BJ (cell line): ENCODE measurements around the gene PALD1. TPM values are rescaled to one million over a fixed set of nuclear protein-coding genes. Genes with fewer than 3 reads are reported as not detected.
A peak's percentile ranks its signal among the peaks of the same experiment; 100 is the strongest.

Source experiments
- CTCF ChIA-PET: fragments of 350-600 bp; formaldehyde crosslinking; extraction: SDS; loops from one replicate; lab custom pipeline; 2021; ENCODE audit warnings: antibody characterized with exemption, inconsistent platforms; lab: Yijun Ruan, JAX
- POLR2A ChIA-PET: fragments of 300-600 bp; sonication (Branson Sonifier 250); formaldehyde crosslinking; extraction: SDS; loops from one replicate; lab custom pipeline; 2021; ENCODE audit warnings: antibody characterized with exemption; lab: Charles Lee
- DNase-seq: peaks from one replicate; pipeline ENCODE4 v3.0.0-alpha.2; 2011; ENCODE audit warnings: low read depth
- H3K27me3 ChIP-seq: 2 replicates; pipeline ENCODE4 v1.6.0; 2011; ENCODE audit warnings: low read length; ENCODE audit not compliant: control insufficient read depth, insufficient read depth
- H3K36me3 ChIP-seq: 2 replicates; pipeline ENCODE4 v1.5.1; 2011; ENCODE audit warnings: low read length; ENCODE audit not compliant: control insufficient read depth, insufficient read depth
- H3K4me3 ChIP-seq: 2 replicates; pipeline ENCODE4 v1.5.1; 2011; ENCODE audit warnings: low read depth, mild to moderate bottlenecking, control low read depth, low read length
- CTCF ChIP-seq: IDR thresholded peaks from 2 replicates; pipeline ENCODE4 v1.5.1; 2011; ENCODE audit warnings: low read depth, mild to moderate bottlenecking, control low read depth, inconsistent platforms, low read length, moderate library complexity; ENCODE audit not compliant: insufficient read depth
- polyA plus RNA-seq: library from polyadenylated mRNA; depleted of rRNA; stranded (reverse); fragments of >200 nt; gene quantifications from 2 replicates; pipeline ENCODE4 v1.2.3, GENCODE V29; 2011

Gene PALD1
- polyA plus RNA-seq, 1 experiment: 0.10 TPM

GRCh38 chr10:70536196-70536861 lies 57.8 kb downstream of the PALD1 start:
- TF ChIP-seq CTCF: no peak
- POLR2A ChIA-PET: no interaction called here
- CTCF ChIA-PET: interaction anchor here (0.6 to 9.8 kb wide), 4 partner anchors 14 to 83 kb away, joined by 3 to 123 read pairs (median 6); no protein-coding TSS in a partner anchor

GRCh38 chr10:70537398-70538194 lies 59.0 kb downstream of the PALD1 start:
- ChIA-PET CTCF (interaction anchor here (0.8 to 9.8 kb wide), 3 partner anchors 12 to 221 kb away, joined by 3 to 123 read pairs (median 4); no protein-coding TSS in a partner anchor), POLR2A (no interaction called here)
- DNase-seq: no peak
- peak; percentile 39; the same call in 1 of the 2 replicates for TF ChIP-seq CTCF
- Histone ChIP-seq H3K36me3 (no peaks in the 10 kb centered on the region), H3K27me3 (peaks cover 2% of the 10 kb centered on the region), H3K4me3 (no peak overlapping the region)

More at GRCh38 chr10:70536196-70536861, 57.8 kb downstream of the PALD1 start:
- Histone ChIP-seq H3K4me3 (no peak overlapping the region), H3K36me3 (no peaks in the 10 kb centered on the region), H3K27me3 (peaks cover 2% of the 10 kb centered on the region; the same call in 1 of the 2 replicates)
- DNase-seq: no peak

GRCh38 chr10:70538195-70538520 lies 59.6 kb downstream of the PALD1 start:
- CTCF ChIA-PET: interaction anchor here (0.6 to 9.8 kb wide), 6 partner anchors 8 to 220 kb away, joined by 3 to 123 read pairs (median 4); no protein-coding TSS in a partner anchor
- POLR2A ChIA-PET: no interaction called here
- Histone ChIP-seq H3K4me3 (no peak overlapping the region), H3K27me3 (peaks cover under 1% of the 10 kb centered on the region), H3K36me3 (no peaks in the 10 kb centered on the region)
- DNase-seq: no peak
- no peak for TF ChIP-seq CTCF

GRCh38 chr10:70538731-70539338 lies 60.3 kb downstream of the PALD1 start:
- no peak for DNase-seq
- CTCF ChIA-PET: interaction anchor here (0.6 to 9.8 kb wide), 7 partner anchors 8 to 220 kb away, joined by 3 to 123 read pairs (median 4); no protein-coding TSS in a partner anchor
- POLR2A ChIA-PET: no interaction called here

More at GRCh38 chr10:70538731-70539338, 60.3 kb downstream of the PALD1 start:
- Histone ChIP-seq H3K36me3 (no peaks in the 10 kb centered on the region), H3K4me3 (no peak overlapping the region), H3K27me3 (no peaks in the 10 kb centered on the region; the same call in none of the 2 replicates)
- no peak for TF ChIP-seq CTCF
